Astrocyte (in vitro differentiated cells and primary cell): ENCODE results near the gene FLACC1. TPM values are rescaled to one million over a fixed set of nuclear protein-coding genes. Genes with fewer than 3 reads are reported as not detected.

ENCODE experiments used
- DNase-seq: peaks from one replicate; pipeline ENCODE4 v3.0.0-alpha.2; 2010; ENCODE audit warnings: low read depth
- FAIRE-seq: peaks from 2 replicates; lab custom pipeline; 2011; peaks lifted over from hg19 to GRCh38; lab: Jason Lieb, UNC
- H2AFZ ChIP-seq: 2 replicates; pipeline ENCODE4 v1.6.0; 2012; ENCODE audit warnings: low read depth, low read length, inconsistent platforms
- H3K27ac ChIP-seq: 2 replicates; pipeline ENCODE4 v1.5.1; 2011; ENCODE audit warnings: low read depth, low read length, inconsistent platforms
- H3K27me3 ChIP-seq: 2 replicates; pipeline ENCODE4 v1.6.0; 2011; ENCODE audit warnings: low read length, inconsistent platforms; ENCODE audit not compliant: insufficient read depth
- H3K36me3 ChIP-seq: 2 replicates; pipeline ENCODE4 v1.5.1; 2011; ENCODE audit warnings: low read length, inconsistent platforms; ENCODE audit not compliant: insufficient read depth
- H3K4me1 ChIP-seq: 2 replicates; pipeline ENCODE4 v1.5.1; 2011; ENCODE audit warnings: low read length, inconsistent platforms; ENCODE audit not compliant: insufficient read depth
- H3K4me2 ChIP-seq: 2 replicates; pipeline ENCODE4 v1.6.0; 2012; ENCODE audit warnings: low read length, inconsistent platforms
- H3K4me3 ChIP-seq: 2 replicates; pipeline ENCODE4 v1.5.1; 2011; ENCODE audit warnings: low read depth, mild to moderate bottlenecking, low read length, inconsistent platforms; ENCODE audit not compliant: insufficient read depth
- H3K79me2 ChIP-seq: 2 replicates; pipeline ENCODE4 v1.6.0; 2012; ENCODE audit warnings: mild to moderate bottlenecking, low read length, inconsistent platforms; ENCODE audit not compliant: insufficient read depth
- H3K9ac ChIP-seq: 2 replicates; pipeline ENCODE4 v1.6.0; 2012; ENCODE audit warnings: mild to moderate bottlenecking, low read length, inconsistent platforms
- H3K9me3 ChIP-seq: 2 replicates; pipeline ENCODE4 v1.5.1; 2012; ENCODE audit warnings: low read depth, mild to moderate bottlenecking, low read length, inconsistent platforms; ENCODE audit not compliant: insufficient read depth
- H4K20me1 ChIP-seq: 2 replicates; pipeline ENCODE4 v1.6.0; 2012; ENCODE audit warnings: low read length, inconsistent platforms; ENCODE audit not compliant: insufficient read depth
- H3K27ac Mint-ChIP-seq: one replicate; pipeline ENCODE4 v1.8.0; 2021; ENCODE audit warnings: mild to moderate bottlenecking, mixed read lengths; ENCODE audit not compliant: unreplicated experiment
- H3K27me3 Mint-ChIP-seq: one replicate; pipeline ENCODE4 v1.8.0; 2021; ENCODE audit warnings: low read depth, mixed read lengths; ENCODE audit not compliant: unreplicated experiment
- H3K36me3 Mint-ChIP-seq: one replicate; pipeline ENCODE4 v1.8.0; 2021; ENCODE audit warnings: low read depth, mixed read lengths; ENCODE audit not compliant: unreplicated experiment
- H3K4me1 Mint-ChIP-seq: one replicate; pipeline ENCODE4 v1.8.0; 2021; ENCODE audit warnings: low read depth, mixed read lengths; ENCODE audit not compliant: unreplicated experiment
- H3K4me3 Mint-ChIP-seq: one replicate; pipeline ENCODE4 v1.8.0; 2021; ENCODE audit warnings: mild to moderate bottlenecking, moderate library complexity, mixed read lengths; ENCODE audit not compliant: unreplicated experiment
- H3K9me3 Mint-ChIP-seq: one replicate; pipeline ENCODE4 v1.8.0; 2021; ENCODE audit warnings: mild to moderate bottlenecking, mixed read lengths; ENCODE audit not compliant: unreplicated experiment
- EZH2 ChIP-seq: IDR thresholded peaks from 2 replicates; pipeline ENCODE4 v1.6.1; 2012; ENCODE audit warnings: mild to moderate bottlenecking, low read length, inconsistent platforms; ENCODE audit not compliant: insufficient read depth
- total RNA-seq: library from RNA; stranded (reverse); gene quantifications from 2 replicates; pipeline ENCODE4 v1.2.1, GENCODE V29; 2021
- TF ChIP-seq, protein P1 (sequence below): IDR thresholded peaks from 2 replicates; pipeline ENCODE4 v1.5.1; 2011; ENCODE audit warnings: low read depth, mild to moderate bottlenecking, inconsistent platforms, low read length, moderate library complexity; ENCODE audit not compliant: insufficient read depth

FLACC1 gene
- total RNA-seq, 1 donor from 2014 or later: 2.2 TPM

DNA sequence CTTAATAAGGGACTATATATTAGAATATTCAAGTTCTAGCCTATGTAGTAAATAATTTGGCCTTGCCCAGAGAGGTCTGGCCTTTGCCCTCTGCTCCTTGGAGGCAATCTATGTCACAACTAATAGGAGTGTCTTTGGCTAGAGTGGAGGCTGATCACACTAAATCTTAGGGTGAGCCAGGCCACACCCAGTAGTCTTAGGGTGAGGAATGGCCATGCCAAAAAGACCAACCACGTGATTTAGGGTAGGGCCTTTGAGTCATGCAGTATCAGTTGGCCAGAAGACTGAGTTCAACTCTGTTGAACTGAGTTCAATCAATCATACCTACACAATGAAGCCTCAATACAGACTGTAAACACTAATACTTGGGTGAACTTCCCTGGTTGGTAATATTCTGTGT is 26.0 kb upstream of the FLACC1 start:
- DNase-seq: no peak
- H3K36me3 Mint-ChIP-seq: peaks cover 22% of the 10 kb centered on the region
- Histone ChIP-seq H3K9me3 (no peaks in the 10 kb centered on the region), H3K4me2 (no peak overlapping the region), H3K79me2 (no peaks in the 10 kb centered on the region), H3K9ac (no peak overlapping the region), H4K20me1 (no peaks in the 10 kb centered on the region), H2AFZ (no peak overlapping the region), H3K27me3 (no peaks in the 10 kb centered on the region), H3K4me1 (no peaks in the 10 kb centered on the region), H3K27ac (no peak overlapping the region), H3K4me3 (no peak overlapping the region), H3K36me3 (peaks cover 38% of the 10 kb centered on the region)
- no peaks in the 10 kb centered on the region for H3K4me1 Mint-ChIP-seq
- H3K27ac Mint-ChIP-seq: no peak overlapping the region
- TF ChIP-seq, protein P1, sequence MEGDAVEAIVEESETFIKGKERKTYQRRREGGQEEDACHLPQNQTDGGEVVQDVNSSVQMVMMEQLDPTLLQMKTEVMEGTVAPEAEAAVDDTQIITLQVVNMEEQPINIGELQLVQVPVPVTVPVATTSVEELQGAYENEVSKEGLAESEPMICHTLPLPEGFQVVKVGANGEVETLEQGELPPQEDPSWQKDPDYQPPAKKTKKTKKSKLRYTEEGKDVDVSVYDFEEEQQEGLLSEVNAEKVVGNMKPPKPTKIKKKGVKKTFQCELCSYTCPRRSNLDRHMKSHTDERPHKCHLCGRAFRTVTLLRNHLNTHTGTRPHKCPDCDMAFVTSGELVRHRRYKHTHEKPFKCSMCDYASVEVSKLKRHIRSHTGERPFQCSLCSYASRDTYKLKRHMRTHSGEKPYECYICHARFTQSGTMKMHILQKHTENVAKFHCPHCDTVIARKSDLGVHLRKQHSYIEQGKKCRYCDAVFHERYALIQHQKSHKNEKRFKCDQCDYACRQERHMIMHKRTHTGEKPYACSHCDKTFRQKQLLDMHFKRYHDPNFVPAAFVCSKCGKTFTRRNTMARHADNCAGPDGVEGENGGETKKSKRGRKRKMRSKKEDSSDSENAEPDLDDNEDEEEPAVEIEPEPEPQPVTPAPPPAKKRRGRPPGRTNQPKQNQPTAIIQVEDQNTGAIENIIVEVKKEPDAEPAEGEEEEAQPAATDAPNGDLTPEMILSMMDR: no peak
- no peak for TF ChIP-seq EZH2
- FAIRE-seq: no peak
- no peaks in the 10 kb centered on the region for H3K27me3 Mint-ChIP-seq
- H3K9me3 Mint-ChIP-seq: no peaks in the 10 kb centered on the region
- H3K4me3 Mint-ChIP-seq: no peak overlapping the region

DNA sequence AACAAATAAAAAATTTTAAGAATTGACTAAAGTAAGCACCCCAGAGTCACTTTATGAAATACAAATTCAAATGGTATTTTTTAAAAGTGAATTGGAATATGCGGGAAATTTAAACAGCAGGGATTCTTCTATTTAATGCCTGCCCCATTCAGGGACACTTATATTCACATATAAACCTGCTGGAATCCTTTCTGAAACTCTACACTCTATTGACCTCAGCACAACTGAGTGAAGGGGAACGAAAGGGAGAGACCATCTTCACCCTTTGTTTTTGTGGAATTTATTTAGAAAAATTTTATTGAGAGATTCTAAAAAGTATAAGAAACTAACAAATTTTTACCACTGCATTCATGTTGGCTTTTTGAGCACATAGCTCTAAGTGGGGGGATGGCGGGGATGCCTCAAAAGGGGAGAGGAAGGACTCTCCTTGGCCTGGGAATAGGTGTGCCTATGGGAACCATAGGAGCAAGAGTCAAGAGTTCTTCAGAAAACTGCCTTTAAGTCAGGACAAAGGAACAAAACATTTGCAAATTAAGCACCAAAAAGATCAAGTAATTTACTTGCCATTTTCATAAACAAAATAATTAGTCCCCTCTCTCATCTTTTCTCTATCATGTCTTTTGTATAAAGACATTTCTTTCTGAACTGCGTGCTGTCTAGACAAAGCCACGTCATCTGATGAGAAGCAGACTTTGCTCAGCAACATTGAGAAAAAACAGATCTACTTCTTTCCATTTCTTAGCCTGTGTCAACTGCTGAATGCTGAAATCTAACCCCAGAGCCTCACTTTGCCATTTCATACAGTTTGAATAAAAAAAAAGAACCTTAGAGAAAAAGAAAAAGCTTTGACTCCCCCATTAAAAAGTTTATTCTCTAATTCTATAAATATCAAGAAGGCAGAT is 21.6 kb upstream of the FLACC1 start:
- no peaks in the 10 kb centered on the region for H3K27me3 Mint-ChIP-seq
- Histone ChIP-seq H3K9ac (no peak overlapping the region), H3K27me3 (no peaks in the 10 kb centered on the region), H3K9me3 (no peaks in the 10 kb centered on the region), H3K4me2 (no peak overlapping the region), H2AFZ (no peak overlapping the region), H3K36me3 (peaks cover 20% of the 10 kb centered on the region), H3K4me3 (no peak overlapping the region), H3K4me1 (no peaks in the 10 kb centered on the region), H4K20me1 (no peaks in the 10 kb centered on the region), H3K27ac (no peak overlapping the region), H3K79me2 (no peaks in the 10 kb centered on the region)
- TF ChIP-seq, protein P1: no peak
- TF ChIP-seq EZH2: no peak
- FAIRE-seq (no peak), DNase-seq (peak; percentile 13)
- no peak overlapping the region for H3K27ac Mint-ChIP-seq
- peaks cover 12% of the 10 kb centered on the region for H3K9me3 Mint-ChIP-seq
- H3K4me3 Mint-ChIP-seq: no peak overlapping the region
- H3K4me1 Mint-ChIP-seq: no peaks in the 10 kb centered on the region
- peaks cover 34% of the 10 kb centered on the region for H3K36me3 Mint-ChIP-seq

DNA sequence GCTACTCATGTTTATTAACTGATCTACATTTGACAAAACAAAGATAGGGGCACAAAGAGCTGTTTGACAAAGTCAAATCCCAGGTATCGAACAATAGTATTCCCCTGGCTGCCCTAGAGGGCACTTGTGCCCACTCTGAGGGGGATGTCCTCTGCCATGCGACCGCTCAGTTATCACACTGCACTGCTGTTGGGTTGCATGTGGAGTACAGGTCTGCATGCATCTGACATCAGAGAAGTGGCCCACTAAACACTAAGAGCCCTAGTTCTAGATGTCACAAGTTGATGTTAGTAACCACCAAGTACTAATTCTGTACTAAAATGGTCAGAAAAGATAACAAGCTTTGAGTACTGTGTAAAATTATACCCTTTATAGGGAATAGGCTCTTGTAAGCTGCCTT is 20.1 kb upstream of the FLACC1 start:
- FAIRE-seq (no peak), DNase-seq (no peak)
- Histone ChIP-seq H4K20me1 (no peaks in the 10 kb centered on the region), H3K4me3 (no peak overlapping the region), H3K4me1 (no peaks in the 10 kb centered on the region), H3K9ac (no peak overlapping the region), H3K36me3 (peaks cover 12% of the 10 kb centered on the region), H3K4me2 (no peak overlapping the region), H3K9me3 (no peaks in the 10 kb centered on the region), H3K27ac (no peak overlapping the region), H3K27me3 (no peaks in the 10 kb centered on the region), H2AFZ (no peak overlapping the region), H3K79me2 (no peaks in the 10 kb centered on the region)
- Mint-ChIP-seq H3K4me3 (no peak overlapping the region), H3K9me3 (peaks cover 12% of the 10 kb centered on the region), H3K36me3 (peaks cover 36% of the 10 kb centered on the region), H3K27me3 (no peaks in the 10 kb centered on the region), H3K4me1 (no peaks in the 10 kb centered on the region), H3K27ac (no peak overlapping the region)
- TF ChIP-seq, protein P1: no peak
- no peak for TF ChIP-seq EZH2
